ENCODE data around the gene HEMGN.

- TF ChIP-seq CTCF (conservative IDR thresholded peaks at IDR 0.05 in 1 of 2, IDR thresholded peaks at IDR 0.05 in 1 of 2; ENCODE audit: extremely low read depth in 1 of 2, insufficient read depth in 1 of 2, low read depth in 1 of 2, low read length in 2 of 2), result no peak
- no peak for TF ChIP-seq EZH2 (IDR thresholded peaks at IDR 0.05; ENCODE audit: borderline replicate concordance, low read length)
Observed at GRCh38 chr9:97910357-97910756, 27.6 kb downstream of the HEMGN start.

Data from mammary epithelial cell (primary cell).